Activated CD8-positive, alpha-beta memory T cell treated with anti-CD3 and anti-CD28 coated beads, Interleukin-2, amount 50 U/mL, for 4 hours (primary cell): ENCODE results near the gene TCF7L1.
"Not testable (repeated sequence)": the region's sequence is repeated elsewhere in the genome, so short reads cannot be mapped to it uniquely, and the experiment has no call there.

Experiments used
- DNase-seq: peaks from one replicate; pipeline ENCODE4 v3.0.0-alpha.2; 2020

Gene TCF7L1

GRCh38 chr2:85185431-85185940 lies 52.3 kb downstream of the TCF7L1 start:
- no peak for DNase-seq

DNA sequence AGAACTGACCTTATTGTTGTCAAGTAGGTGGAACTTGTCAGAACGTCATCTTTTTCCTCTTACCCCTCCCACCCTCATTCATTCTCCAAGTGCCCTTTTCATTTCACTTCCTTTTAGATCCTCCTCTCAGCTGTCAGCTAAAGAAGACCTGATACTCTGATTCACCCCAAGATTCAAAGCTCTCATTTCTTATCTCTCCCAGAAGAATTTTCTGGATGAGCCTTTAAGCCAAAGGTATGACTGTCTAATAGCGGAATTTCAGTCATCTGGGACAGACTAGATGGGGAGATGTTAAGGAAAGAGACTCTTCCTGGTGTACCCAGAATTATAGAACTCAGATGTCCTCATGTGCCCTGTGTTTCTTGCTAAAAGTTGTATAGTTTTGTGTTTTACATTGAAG lies 53.9 kb downstream of the TCF7L1 start:
- no peak for DNase-seq

DNA sequence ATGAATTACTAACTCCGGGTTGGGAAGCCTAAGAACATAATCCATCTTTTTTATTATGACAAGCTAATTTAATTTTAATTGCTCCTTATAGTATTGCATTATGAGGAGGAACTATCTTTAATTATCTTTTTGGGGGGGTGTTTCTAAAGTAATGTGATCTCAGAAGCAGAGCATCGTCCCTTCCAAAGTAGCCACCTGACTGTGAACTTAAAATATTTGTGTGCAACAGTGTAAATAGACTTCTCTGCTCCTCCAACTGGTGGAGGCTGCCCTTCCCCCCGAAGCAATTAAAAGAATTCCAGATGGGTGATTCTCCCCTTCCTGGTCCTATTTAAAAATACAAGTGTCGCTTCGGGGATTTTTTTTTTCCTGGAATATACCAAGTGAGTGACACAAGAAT lies 55.7 kb downstream of the TCF7L1 start:
- DNase-seq: no peak

GRCh38 chr2:85189606-85190270 lies 56.5 kb downstream of the TCF7L1 start:
- no peak for DNase-seq

GRCh38 chr2:85191157-85191556 lies 58.0 kb downstream of the TCF7L1 start:
- DNase-seq: no peak

DNA sequence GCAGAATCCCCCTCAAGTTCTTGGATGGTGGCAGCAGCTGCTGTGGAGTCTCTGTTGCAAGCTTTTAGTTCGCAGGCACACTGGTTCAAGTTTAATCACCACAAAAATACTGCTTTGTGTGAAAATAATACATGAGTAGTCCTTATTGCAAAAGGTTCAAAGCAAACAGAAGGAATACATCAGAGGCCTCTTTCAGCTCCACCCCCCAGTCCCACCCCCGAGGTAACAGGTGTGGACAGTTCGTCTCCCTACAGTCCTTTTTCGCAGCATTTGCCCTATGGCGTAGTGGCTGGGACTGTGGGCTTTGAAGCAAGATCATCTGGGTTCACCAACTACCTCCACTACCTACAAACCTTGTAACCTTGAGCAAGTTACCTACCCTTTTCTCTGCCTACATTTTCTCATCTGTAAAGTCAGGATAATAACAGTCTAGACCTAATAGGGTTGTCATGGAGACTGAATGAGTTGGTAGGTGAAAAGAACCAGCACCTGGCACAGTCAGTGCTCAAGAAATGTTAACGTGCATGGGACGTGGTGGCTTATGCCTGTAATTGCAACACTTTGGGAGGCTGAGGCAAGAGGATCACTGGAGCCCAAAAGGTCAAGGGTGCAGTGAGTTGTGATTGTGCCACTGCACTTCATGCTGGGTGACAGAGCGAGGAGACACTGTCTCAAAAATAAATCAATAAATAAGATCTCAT lies 61.7 kb downstream of the TCF7L1 start:
- no peak for DNase-seq

DNA sequence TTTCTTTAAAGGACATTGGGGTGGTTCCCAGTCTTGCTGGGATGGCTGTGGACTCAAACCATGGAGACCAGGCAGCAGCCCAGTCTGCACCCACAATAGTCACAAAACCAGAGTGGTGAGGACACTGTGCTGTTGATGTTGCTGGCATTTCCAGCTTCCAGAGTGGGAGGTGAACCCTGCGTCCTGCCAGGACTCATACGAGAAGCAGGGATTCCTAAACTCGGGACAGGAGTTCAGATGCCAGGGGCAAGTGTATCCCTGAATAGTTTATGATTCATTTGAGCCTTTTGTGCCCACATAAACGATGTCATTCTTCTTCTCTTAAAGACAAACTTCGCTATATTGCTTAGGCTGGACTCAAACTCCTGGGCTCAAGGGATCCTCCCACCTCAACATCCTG lies 62.8 kb downstream of the TCF7L1 start:
- DNase-seq: no peak

DNA sequence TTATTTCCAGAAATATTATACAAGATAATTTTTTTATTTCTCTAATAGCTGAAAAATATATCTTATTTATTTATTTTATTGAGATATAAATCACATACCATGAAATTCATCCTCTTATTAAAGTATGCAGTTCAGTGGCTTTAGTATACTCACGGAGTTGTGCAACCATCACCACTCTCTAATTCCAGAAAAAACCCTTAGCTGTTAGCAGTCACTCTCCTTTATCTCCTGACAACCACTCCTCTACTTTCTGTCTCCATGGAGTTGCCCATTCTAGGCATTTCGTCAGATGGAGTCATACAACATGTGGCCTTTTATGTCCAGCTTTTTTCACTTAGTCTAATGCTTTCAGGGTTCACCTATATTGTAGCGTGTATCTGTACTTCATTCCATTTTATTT lies 66.5 kb downstream of the TCF7L1 start:
- DNase-seq: no peak

DNA sequence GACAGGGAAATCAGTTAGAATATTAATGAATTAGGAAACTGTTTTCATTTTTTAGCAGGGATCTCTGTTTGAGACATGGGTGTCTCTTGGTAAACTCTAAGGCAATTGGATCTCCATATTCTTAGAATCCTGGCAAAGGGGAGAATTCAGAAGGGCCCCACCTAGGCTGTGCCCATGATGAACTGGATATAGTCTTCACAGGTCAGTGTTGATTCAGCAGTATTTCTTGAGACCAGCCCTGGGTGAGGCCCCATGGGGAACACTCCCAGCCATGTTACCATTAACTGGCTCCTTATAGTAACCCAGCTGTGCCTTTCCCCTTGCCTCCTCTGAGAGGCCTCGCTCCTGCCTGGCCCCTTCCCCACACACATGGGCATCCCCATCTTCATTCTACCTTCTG lies 76.7 kb downstream of the TCF7L1 start:
- no peak for DNase-seq

DNA sequence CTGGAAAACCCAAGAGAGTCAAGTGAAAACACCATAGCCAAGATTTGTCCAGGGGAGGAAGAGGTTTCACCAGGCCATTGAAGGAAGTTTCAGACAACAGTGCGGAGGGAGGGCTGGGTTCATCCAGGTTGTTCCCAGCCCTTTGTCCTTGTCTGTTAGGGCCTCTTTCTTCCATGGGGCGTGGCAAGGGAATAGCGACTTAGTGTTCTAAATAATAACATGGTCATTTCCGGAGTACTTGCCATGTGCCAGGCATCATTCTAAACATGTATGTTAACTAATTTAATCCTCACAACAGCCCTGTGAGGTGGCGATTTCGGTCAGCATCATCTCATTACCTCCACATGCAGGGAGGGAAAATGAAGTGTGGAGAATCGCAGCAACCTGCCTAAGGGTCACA lies 77.3 kb downstream of the TCF7L1 start:
- no peak for DNase-seq

- DNase-seq: not testable (repeated sequence)
Observed at GRCh38 chr2:85211606-85212005, 78.4 kb downstream of the TCF7L1 start.

GRCh38 chr2:85212841-85213240 lies 79.6 kb downstream of the TCF7L1 start:
- DNase-seq: no peak

DNA sequence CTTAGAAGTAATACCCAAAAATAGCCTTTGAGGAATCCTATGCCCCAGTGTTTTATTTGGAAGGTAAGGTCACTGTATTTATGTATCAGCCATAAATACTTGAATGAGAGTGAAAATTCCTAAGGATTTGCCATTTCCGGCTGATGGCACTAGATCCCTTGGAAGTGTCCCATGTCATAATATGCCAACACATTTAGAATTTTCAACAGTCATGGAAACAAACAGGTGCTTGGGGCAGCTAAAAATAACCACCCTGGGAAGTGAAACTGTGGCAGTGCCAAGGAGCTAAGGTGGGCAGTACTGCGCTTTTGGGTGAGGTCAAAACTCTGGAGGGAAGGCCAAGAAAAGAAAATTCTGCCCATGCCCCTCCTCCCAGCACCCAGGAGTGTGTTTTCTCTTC lies 80.2 kb downstream of the TCF7L1 start:
- DNase-seq: no peak

- no peak for DNase-seq
Observed at GRCh38 chr2:85213901-85214512, 80.8 kb downstream of the TCF7L1 start.

DNA sequence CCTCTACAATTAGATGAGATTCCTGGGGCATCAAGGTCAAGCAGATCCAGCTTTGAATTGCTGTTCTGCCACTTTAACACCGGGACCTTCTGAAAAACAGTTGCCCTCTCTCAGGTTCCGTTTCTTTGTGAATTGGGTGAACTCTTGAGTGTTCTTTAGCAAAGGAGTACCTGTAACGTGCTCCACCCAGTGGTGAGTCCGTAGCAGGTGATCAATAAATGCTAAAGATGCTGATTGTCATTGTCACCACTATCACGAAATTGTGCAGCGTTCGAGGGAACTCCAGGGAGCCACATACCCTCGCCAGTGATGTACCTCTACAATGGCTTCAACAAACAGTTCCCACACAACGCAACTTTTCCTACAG lies 81.9 kb downstream of the TCF7L1 start:
- DNase-seq: no peak

GRCh38 chr2:85215448-85216401 lies 82.5 kb downstream of the TCF7L1 start:
- DNase-seq: no peak

DNA sequence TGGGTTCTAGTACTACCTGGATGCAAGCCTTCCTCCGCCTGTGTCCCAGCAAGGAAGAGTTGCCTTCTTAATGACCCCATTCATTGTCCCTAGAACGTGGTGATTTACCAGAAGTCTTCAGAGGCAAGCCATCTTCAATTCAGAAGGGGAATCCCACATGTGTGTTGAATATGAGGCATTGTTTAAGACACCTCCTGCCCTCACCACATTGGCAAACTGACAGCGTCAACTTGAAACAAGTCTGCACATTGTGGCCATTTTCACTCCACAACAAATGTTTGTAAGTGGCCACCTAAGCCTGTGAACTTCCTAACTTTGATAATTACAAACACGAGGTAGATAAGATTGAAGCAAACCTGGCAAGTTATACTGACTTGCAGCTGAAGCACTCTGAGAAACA lies 83.7 kb downstream of the TCF7L1 start:
- DNase-seq: no peak

DNA sequence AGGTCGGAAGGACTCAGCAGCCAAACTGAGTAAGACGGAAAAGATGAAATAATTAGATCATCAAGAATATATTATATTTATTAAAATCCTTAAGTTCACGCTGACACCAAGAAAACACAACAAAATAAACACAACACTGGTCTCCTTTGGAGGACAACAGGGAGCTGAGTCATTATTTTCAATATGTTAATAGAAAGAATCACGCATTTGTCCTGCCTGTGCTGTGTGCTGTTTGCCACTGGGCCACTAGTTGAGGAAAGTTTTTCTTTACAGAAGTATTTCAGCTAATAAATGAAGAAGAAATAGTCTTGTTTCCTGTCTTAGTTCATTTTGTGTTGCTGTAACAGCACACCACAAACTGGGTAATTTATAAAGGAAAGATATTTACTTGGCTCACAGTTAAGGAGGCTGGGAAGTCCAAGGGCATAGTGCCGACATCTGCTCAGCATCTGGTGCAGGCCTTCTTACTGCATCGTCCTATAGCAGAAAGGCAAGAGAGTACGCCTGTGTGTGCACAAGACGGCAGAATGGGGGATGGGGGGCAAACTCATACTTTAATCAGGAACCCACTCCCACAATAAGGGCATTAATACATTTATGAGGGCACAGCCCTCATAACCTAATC lies 88.0 kb downstream of the TCF7L1 start:
- DNase-seq: no peak

GRCh38 chr2:85222792-85223191 lies 89.6 kb downstream of the TCF7L1 start:
- DNase-seq: no peak

DNA sequence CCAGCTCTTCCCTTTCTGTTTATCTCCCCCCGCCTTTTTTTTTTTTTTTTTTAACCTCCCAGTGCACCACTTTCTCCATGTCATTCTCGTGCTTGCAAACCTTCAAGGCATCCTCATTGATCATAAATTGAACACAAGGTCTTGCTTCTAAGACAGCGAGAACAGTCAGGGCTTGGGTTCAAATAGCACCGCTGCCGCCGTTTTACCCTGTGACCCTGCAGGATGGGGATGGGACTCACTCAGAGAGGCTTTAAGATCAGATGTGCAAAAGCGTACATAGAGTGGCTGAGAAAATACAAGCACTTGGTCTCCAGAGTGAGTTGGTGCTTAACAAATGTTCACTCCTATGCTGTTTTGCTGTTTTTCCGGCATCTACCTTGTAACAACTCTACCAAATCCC lies 93.6 kb downstream of the TCF7L1 start:
- no peak for DNase-seq

DNA sequence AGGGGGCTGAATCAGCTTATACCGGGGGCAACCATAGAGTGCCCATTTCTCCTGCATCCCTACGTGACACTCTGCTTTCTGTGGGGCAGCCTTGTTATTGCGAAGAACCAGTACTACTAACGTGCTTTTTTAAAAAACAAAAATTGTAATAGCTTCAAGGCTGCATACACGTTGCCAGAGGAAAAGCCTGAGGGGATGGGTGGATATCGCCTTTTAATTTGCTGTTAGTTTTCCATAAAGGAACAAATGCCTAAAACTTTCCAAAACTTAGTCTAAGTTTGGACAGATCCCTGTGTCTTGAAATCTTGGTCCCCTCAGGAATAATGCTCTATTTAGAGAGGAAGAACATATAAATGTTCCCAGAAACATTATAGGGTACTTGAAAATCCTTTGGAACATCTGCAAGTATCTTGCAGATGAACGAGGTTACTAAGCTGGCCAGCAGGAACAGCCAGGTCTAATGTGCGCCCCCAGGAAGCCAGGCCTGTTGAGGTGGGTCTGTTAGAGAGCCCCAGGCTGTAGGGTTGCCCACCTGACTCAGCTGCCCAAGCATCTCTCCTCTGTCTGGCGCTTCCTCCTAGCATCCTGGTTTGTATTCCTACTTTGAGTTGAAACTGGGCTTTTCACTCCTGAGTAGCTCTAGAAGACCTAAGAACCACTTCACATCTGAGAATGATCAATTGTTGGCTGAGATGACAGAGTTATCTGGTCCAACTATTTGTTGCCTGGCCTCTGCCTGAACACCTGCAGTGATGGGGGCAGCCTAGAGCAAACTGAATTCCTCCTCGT lies 97.7 kb downstream of the TCF7L1 start:
- no peak for DNase-seq

DNA sequence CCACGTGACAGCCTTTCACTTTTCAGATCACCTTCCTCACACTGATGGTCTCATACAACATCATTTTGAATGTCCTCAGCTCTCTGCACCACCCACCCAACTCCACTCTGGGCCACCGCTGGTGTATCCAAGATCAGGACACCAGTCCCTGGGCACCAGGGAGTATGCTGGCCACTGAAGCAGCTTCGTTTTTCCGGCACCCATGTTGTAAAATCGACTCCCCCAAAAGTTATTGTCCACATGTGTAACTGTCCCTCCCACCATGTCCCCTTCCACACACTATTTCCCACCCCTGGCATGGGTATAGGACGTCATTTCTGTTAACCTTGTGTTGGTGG lies 98.2 kb downstream of the TCF7L1 start:
- no peak for DNase-seq
